Kidney epithelial cell (primary cell): ENCODE results near the gene RMRP. TPM values are rescaled to one million over a fixed set of nuclear protein-coding genes. Genes with fewer than 3 reads are reported as not detected.
A peak's percentile ranks its signal among the peaks of the same experiment; 100 is the strongest.

Experiments
- DNase-seq: peaks from one replicate; pipeline ENCODE4 v3.0.0-alpha.2; 2010; ENCODE audit warnings: low read depth
- H3K27me3 ChIP-seq: 2 replicates; pipeline ENCODE4 v1.6.0; 2011; ENCODE audit warnings: low read length; ENCODE audit not compliant: control insufficient read depth, insufficient read depth
- H3K36me3 ChIP-seq: 2 replicates; pipeline ENCODE4 v1.5.1; 2011; ENCODE audit warnings: low read length; ENCODE audit not compliant: control insufficient read depth, insufficient read depth
- H3K4me3 ChIP-seq: 2 replicates; pipeline ENCODE4 v1.5.1; 2011; ENCODE audit warnings: low read depth, mild to moderate bottlenecking, control low read depth, low read length
- total RNA-seq: library from RNA; depleted of rRNA; stranded (reverse); fragments of >200 nt; gene quantifications from 2 replicates; pipeline ENCODE4 v1.2.3, GENCODE V29; 2015
- TF ChIP-seq, protein P1 (sequence below): IDR thresholded peaks from 2 replicates; pipeline ENCODE4 v1.5.1; 2011; ENCODE audit warnings: mild to moderate bottlenecking, moderate library complexity, low read length, control low read depth, inconsistent platforms; ENCODE audit not compliant: insufficient read depth, poor library complexity, severe bottlenecking

The RMRP gene
- total RNA-seq, 1 donor from 2014 or later = 1,522 TPM

DNA sequence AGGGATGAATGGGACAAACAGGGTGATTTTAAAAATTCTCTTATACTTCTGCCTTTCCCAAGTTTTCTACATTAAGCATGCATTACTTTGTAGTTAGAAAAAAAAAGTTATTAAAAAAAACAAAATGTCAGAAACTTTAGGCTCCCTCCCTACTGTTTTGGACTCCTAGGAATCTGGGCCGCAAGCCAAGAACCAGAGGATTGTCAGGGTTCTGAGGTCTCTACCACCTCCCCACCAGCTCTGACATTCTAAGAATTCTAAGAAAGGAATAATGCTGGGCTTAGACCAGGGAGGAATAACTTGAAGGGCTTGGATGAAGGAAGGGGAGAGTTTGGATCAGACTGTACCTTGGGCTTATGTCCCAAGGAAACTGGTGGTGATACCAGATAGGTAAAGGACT lies 8.2 kb upstream of the RMRP start:
- no peak for DNase-seq
- no peaks in the 10 kb centered on the region for H3K27me3 ChIP-seq
- H3K36me3 ChIP-seq = no peaks in the 10 kb centered on the region
- TF ChIP-seq, protein P1, sequence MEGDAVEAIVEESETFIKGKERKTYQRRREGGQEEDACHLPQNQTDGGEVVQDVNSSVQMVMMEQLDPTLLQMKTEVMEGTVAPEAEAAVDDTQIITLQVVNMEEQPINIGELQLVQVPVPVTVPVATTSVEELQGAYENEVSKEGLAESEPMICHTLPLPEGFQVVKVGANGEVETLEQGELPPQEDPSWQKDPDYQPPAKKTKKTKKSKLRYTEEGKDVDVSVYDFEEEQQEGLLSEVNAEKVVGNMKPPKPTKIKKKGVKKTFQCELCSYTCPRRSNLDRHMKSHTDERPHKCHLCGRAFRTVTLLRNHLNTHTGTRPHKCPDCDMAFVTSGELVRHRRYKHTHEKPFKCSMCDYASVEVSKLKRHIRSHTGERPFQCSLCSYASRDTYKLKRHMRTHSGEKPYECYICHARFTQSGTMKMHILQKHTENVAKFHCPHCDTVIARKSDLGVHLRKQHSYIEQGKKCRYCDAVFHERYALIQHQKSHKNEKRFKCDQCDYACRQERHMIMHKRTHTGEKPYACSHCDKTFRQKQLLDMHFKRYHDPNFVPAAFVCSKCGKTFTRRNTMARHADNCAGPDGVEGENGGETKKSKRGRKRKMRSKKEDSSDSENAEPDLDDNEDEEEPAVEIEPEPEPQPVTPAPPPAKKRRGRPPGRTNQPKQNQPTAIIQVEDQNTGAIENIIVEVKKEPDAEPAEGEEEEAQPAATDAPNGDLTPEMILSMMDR = no peak
- no peak overlapping the region for H3K4me3 ChIP-seq

DNA sequence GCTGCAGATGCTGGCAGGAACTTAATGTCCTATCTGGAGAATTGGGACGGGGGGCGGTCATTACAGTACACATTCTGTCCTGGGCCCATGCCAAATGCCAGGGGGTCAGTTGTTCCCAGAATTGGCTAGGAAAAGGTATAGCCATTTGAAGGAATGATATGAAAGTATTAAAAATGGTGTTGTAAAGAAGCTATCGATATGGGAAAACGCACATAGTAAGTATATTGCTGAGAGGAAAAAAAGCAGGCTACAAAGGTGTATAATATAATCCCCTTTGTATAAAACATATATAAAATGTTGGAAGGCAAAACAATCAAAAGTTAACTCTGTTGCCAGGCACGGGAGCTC lies 7.6 kb upstream of the RMRP start:
- H3K27me3 ChIP-seq = no peaks in the 10 kb centered on the region
- TF ChIP-seq, protein P1 = no peak
- H3K36me3 ChIP-seq = peaks cover 2% of the 10 kb centered on the region
- DNase-seq = no peak
- H3K4me3 ChIP-seq = peak overlapping the region; percentile 63

DNA sequence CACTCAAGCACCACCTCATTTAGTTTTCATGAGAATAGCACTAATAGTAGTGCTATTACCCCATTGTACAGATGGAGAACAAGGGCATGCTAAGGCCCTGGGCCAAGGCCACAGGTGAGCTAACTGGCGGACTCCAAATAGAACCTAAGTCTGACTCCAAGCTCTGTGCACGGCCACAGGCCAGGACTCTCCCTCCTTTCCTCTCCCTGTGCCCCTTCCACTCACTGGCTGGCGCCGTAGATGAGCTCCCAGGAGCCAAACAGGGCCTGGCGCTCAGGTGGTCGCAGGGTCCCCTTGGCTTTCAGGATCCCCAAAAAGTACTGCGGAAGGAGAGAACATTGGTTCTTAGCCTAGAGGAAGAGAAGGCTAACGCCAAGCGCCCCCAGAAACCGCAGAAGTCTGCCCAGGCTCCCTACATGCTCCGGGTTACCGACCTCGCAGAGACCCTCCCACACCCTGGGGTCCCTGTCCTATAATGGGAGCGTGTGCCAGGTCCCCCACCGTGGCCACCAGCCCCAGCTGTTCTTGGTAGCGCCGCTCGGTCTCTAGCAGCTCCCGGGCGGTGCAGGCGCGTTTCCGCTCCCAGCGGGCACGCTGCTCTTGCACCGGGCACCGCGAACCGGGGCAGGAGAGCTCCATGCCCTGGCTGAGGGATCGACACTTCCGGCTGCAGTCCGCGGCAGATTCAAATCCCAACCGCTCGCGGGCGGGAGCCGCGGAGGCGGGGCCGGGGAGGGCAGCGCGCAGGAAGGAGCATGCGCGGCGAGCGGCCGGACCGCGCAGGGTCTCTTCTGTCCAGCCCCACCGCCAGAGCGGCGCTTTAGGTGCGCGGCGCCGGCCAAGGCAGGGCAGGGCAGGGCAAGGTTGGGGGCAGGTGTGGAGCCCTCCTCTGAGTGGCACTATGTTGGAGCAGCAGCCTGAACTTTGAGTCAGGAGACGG lies 7.0 kb upstream of the RMRP start, which contains the start of gene ARHGEF39:
ARHGEF39 (minus strand) TSS at position 665 of the 940 bp plus-strand sequence; CDS start at position 639, 26 bp downstream.
- Histone ChIP-seq H3K27me3 (no peaks in the 10 kb centered on the region), H3K4me3 (peak within 1 kb of the TSS; percentile 63), H3K36me3 (peaks cover 2% of the 10 kb centered on the region)
- no peak for DNase-seq
- TF ChIP-seq, protein P1 = peak; percentile 36

DNA sequence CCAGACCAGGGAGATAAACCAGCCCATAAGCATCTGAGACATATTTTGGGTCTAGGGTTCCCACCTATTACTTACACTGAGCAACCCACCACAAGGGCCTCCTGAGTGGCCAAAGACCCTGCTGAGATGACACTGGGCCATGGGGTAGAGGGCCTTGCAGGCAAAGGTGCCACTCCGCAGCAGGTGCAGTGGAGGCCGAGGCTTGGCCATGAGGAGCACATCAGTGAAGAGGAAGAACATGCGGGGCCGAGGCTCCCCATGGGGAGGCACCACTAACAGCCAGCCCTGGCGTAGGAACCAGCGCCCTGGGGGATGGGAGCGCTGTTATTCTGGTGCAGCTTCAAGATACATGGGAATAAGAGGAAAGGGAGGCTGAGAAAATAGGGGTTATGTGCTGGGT lies 4.6 kb upstream of the RMRP start:
- DNase-seq = no peak
- TF ChIP-seq, protein P1 = no peak
- peaks cover 2% of the 10 kb centered on the region for H3K36me3 ChIP-seq
- H3K4me3 ChIP-seq = no peak overlapping the region
- H3K27me3 ChIP-seq = no peaks in the 10 kb centered on the region

DNA sequence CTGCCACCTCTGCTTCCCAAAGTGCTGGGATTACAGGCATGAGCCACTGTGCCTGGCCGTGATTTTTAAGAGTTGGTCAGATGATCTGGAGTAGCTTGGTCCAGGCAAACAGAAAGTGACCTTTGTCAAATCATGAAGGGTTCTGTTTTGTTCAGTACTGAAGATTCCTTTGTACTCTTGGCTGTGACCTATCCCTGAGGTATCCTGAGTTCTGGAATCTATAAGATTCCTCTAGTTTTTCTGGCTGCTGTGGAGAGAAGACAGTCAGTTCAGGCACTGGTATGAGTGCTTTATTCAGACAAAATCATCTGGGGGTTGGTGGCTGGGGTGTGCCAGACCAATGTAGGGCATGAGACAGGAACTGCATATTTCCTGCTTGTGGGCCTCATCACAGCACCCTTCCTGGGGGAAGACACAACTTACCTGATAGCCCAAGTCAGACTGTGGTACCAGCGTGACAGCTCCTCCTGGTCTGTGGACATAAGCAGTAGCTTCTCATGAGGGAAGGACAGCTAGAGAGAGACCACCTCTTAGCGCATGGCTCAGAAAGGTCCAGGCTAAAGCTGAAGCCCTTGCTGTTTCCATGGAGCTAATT lies 4.0 kb upstream of the RMRP start:
- no peak for DNase-seq
- no peaks in the 10 kb centered on the region for H3K27me3 ChIP-seq
- TF ChIP-seq, protein P1 = no peak
- no peak overlapping the region for H3K4me3 ChIP-seq
- H3K36me3 ChIP-seq = peaks cover 2% of the 10 kb centered on the region
